ENCODE measurements around the gene KCNMA1.

DNA sequence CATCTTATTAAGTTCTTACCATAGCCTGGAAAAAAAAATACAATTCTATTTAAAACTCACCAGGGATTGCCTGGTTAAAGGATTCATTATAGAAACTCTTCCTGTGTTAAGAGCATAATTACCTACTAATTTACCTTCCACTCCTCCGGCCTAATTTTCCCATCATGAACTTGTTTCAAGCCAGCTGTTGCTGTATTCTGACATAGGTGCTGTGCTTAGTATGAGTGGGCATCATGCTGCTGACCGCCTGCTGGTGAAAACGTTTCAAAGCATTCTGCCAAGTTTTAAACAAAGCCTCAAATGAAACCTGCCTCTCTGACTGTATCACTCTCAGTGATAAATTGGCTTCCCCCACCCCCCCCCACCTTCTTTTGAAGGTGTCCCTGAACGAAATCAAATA lies 47.8 kb upstream of the KCNMA1 start:
- TF ChIP-seq, protein P1, sequence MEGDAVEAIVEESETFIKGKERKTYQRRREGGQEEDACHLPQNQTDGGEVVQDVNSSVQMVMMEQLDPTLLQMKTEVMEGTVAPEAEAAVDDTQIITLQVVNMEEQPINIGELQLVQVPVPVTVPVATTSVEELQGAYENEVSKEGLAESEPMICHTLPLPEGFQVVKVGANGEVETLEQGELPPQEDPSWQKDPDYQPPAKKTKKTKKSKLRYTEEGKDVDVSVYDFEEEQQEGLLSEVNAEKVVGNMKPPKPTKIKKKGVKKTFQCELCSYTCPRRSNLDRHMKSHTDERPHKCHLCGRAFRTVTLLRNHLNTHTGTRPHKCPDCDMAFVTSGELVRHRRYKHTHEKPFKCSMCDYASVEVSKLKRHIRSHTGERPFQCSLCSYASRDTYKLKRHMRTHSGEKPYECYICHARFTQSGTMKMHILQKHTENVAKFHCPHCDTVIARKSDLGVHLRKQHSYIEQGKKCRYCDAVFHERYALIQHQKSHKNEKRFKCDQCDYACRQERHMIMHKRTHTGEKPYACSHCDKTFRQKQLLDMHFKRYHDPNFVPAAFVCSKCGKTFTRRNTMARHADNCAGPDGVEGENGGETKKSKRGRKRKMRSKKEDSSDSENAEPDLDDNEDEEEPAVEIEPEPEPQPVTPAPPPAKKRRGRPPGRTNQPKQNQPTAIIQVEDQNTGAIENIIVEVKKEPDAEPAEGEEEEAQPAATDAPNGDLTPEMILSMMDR (IDR thresholded peaks at IDR 0.05 in 4 of 5, conservative IDR thresholded peaks at IDR 0.05 in 1 of 5): no peak
- TF ChIP-seq POLR2A (IDR thresholded peaks at IDR 0.05): no peak
